Superior temporal gyrus (tissue), 1 donor: ENCODE data around the gene SOX6.
"Not testable (repeated sequence)": the region's sequence is repeated elsewhere in the genome, so short reads cannot be mapped to it uniquely, and the experiment has no call there.

Source experiments
- DNase-seq: peaks from one replicate; pipeline ENCODE4 v3.0.0-alpha.2; 2016; ENCODE audit errors: extremely low spot score

The SOX6 gene

GRCh38 chr11:16356057-16356760, at the start of gene SOX6:
Gene SOX6, minus strand, starts transcription at chr11:16356546. Its CDS starts 15,298 bp downstream, at chr11:16341248.
- DNase-seq = peak; percentile 61

GRCh38 chr11:16404781-16405285, 48.5 kb upstream of the SOX6 start:
- DNase-seq = peak; percentile 25

- DNase-seq = no peak
These were observed 47.5 kb upstream of the SOX6 start for GRCh38 chr11:16403851-16404250.

DNA sequence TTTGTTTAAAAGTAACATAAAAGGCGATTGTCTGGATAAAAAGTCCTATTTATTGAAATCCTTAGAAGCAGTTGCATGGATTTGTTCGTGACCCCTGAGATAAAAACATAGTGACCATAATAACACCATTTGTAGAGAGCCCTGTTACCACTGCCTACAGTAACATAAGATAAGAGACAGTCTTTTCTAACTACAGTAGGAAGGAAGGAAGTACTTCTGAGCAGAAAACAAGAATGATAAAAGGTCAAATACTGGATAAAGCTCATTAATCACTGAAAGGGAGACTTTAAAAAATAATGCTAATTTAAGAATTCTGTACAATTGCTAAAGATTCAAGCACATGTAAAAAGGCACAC, 47.1 kb upstream of the SOX6 start:
- DNase-seq = no peak

DNA sequence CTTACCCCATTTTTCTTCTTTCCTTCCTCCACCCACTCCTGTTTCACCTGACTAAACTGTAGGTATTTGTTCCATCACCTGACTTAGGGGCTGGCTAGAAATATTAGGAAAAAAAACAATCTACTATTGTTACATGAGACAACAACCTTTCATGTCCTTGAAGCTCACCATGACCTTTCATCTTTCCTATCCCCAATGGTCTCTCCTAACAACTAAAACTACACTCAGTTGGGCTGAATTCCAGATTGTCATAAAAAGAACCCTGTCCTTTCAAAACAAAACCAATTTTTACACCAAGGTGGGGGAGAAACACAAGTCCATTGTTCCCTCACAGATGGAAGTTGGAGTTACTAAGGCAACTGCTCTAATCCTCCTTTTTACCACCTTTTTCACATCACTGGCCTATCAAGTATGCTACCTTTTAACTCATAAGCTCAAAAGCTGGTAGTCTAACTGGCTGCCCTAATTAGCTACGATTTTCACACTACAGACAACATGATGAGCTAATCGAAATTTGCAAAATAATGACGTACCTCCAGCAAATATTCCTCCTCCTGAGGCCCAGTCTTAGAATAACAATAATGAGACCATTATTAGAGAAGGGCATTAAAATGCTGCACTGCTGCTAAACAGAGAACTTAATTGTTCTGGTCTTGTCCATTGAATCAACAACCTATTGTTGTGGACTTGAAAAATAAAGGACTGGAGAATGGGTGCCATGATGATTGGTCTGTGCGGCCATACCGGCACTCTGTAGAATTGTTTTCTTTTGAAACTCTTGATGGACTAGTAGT, 46.5 kb upstream of the SOX6 start:
- DNase-seq = peak; percentile 94

- no peak for DNase-seq
These were observed 41.0 kb upstream of the SOX6 start for GRCh38 chr11:16397390-16397789.

DNA sequence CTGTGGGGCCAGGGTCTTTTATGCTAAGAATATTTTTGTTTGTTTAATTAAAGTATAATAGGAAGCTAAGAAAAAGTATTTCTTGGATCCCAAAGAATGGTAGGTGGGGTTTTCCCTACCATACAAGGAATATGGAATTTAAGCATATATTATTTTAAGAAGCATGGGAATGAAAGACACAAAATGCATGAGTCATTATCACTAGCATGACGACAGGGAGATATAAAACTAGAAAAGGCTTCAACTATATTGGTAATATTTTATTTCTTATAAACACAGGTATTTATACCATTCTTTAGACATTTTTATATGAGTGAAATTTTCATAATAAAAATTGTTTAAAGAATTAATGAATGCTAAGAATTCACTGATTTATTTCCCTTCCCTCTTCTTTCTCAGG, 39.3 kb upstream of the SOX6 start:
- DNase-seq = no peak

DNA sequence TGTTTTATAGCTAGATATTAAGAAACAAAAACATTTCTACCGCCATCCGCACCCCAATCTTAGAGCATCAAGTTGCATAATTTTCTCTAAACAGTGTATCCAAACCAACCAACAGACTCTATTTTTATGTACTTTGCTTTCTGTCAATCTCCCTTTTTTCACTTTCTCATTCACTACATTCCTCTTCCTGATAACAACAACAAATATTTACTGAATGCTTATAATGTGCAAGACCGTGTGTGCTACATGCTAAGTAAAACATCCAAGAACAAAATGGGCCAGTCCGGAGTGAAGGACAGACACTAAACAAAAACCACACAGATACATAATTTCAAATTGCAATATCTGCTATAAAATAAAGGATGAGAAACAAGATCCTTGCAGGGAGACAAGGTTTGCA, 38.6 kb upstream of the SOX6 start:
- DNase-seq = no peak

DNA sequence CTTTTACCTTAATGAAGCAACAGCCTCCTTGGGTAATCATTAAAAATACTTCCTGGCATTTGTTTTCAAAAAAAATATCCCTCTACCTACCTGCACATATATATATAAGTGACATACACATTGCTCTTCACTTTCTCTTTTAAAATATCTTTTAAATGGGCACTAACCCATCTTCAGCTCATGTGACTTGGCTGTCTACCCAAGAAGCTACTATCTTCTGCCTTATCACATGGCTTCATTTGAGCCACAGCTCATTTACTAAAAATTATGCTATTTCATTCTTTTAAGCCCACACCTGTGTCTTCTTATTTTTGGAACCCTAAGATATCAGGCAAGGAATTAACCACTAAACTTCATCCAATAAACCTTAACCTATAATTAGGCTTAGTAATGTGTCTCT, 37.0 kb upstream of the SOX6 start:
- no peak for DNase-seq

DNA sequence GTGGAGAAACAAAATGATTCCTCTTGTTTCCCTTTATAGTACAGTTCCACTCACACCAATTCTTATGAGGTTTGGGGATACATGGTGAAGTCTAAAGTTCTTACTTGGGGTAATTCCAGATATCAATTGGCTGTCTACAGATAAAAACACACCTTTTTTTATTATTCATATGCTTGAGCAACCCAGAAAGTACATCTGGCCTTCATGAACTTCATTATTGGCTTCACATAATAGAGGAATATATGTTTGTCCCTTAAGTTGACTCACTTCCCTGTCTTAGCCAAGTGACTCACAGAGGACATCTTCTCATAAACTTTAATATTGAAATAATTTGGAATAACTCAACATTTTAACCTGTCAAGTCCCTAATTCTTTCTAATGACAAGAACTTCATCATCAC, 36.3 kb upstream of the SOX6 start:
- no peak for DNase-seq

- not testable (repeated sequence) for DNase-seq
These were observed 34.5 kb upstream of the SOX6 start for GRCh38 chr11:16390826-16391225.

GRCh38 chr11:16385099-16385498, 28.8 kb upstream of the SOX6 start:
- no peak for DNase-seq

- DNase-seq = no peak
These were observed 26.5 kb upstream of the SOX6 start for GRCh38 chr11:16382638-16383380.

- no peak for DNase-seq
These were observed 25.8 kb upstream of the SOX6 start for GRCh38 chr11:16382186-16382585.

- no peak for DNase-seq
These were observed 24.7 kb upstream of the SOX6 start for GRCh38 chr11:16380941-16381568.

DNA sequence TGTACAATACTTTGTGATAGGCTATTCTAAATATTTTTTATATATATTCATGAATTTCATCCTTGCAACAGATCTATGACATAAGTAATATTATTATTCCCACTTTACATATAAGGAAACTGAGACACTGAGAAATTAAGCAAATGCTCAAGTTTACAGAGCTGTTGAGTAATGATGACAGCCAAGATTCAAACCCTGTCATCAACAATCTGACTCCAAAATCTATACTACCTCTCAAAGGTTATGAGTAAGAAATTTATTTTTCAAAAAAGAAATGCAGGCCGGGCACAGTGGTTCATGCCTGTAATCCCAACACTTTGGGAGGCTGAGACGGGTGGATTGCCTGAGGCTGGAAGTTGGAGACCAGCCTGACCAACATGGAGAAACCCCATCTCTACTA, 22.6 kb upstream of the SOX6 start:
- DNase-seq = no peak

DNA sequence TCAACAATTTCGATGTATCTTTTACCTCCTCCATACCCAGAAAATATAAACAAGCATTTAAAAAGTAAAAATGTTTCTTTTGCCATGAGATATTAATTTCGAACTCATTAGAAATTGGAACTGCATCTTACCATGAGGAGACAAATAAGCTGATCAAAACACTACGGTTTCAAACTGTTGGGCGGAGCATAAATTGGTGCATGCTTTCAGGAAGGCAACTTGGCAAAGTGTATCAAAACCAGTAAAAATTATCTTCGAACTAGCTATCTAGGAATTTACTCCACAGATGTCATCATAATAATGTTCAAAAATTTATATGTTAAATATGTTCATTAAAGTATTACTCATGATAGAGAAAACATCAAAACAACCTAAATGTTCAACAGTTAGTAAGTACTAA, 21.4 kb upstream of the SOX6 start:
- DNase-seq = no peak

DNA sequence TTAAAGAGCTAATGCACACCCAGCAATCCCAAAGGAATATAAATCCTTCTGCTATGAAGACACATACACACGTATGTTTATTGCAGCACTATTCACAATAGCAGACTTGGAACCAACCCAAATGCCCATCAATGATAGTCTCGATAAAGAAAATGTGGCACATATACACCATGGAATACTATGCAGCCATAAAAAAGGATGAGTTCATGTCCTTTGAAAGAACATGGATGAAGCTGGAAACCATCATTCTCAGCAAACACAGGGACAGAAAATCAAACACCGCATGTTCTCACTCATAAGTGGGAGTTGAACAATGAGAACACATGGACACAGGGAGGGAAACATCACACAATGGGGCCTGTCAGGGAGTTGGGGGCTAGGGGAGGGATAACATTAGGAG, 19.3 kb upstream of the SOX6 start:
- not testable (repeated sequence) for DNase-seq

GRCh38 chr11:16373768-16374167, 17.4 kb upstream of the SOX6 start:
- no peak for DNase-seq

GRCh38 chr11:16372355-16372754, 16.0 kb upstream of the SOX6 start:
- no peak for DNase-seq

DNA sequence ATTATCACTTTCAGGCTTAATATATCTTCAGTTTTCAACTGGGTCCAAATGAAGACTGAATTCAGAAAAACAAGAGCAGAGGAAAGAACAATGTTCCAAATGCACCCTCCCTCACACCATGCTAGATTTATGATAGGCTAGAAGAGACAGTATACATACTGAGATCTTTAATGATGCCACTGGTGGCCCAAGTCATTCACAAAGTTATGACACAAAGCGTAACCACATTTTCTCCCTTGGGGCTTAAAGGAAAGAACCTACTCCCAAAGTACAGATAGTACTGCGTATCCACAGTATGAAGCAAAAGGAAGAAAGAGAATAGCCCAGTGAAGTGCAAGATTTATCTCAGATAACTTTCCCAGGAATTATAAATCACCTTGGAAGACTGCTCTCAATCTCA, 10.9 kb upstream of the SOX6 start:
- no peak for DNase-seq
